Body of pancreas (tissue), 4 donors: Measurements from ENCODE around the gene ADGRG3.

Experiments
- POLR2A ChIP-seq, 3 donors: fragments of 450-650 bp; IDR thresholded peaks; one replicate each; pipeline ENCODE4 v1.6.1; 2016; ENCODE audit warnings: antibody characterized with exemption in 3 of 3, mild to moderate bottlenecking in 2 of 3
- TF ChIP-seq, protein P1 (sequence below), 7 experiments: fragments of 450-650 bp in 4 of 7; fragments of 200-600 bp in 3 of 7; sonication (generic) in 3 of 7; IDR thresholded peaks; one replicate each; pipeline ENCODE4 v1.5.1; 2016 to 2019; ENCODE audit warnings: antibody characterized with exemption in 7 of 7

GRCh38 chr16:57624806-57625500, 43.2 kb upstream of the ADGRG3 start:
- TF ChIP-seq, protein P1, sequence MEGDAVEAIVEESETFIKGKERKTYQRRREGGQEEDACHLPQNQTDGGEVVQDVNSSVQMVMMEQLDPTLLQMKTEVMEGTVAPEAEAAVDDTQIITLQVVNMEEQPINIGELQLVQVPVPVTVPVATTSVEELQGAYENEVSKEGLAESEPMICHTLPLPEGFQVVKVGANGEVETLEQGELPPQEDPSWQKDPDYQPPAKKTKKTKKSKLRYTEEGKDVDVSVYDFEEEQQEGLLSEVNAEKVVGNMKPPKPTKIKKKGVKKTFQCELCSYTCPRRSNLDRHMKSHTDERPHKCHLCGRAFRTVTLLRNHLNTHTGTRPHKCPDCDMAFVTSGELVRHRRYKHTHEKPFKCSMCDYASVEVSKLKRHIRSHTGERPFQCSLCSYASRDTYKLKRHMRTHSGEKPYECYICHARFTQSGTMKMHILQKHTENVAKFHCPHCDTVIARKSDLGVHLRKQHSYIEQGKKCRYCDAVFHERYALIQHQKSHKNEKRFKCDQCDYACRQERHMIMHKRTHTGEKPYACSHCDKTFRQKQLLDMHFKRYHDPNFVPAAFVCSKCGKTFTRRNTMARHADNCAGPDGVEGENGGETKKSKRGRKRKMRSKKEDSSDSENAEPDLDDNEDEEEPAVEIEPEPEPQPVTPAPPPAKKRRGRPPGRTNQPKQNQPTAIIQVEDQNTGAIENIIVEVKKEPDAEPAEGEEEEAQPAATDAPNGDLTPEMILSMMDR (IDR thresholded peaks at IDR 0.05), result no peak
- no peak for TF ChIP-seq POLR2A (IDR thresholded peaks at IDR 0.05)
